SK-N-MC (cell line): Measurements from ENCODE around the gene LRP1B.

Experiments
- DNase-seq: peaks from one replicate; pipeline ENCODE4 v3.0.0-alpha.2; 2011; ENCODE audit warnings: low read depth, low spot score
- H3K27ac ChIP-seq: fragments of 200-600 bp; sonication (generic); 2 replicates; pipeline ENCODE4 v1.5.1; 2016; ENCODE audit warnings: mixed run types
- H3K36me3 ChIP-seq: fragments of 200-600 bp; sonication (generic); 2 replicates; pipeline ENCODE4 v1.6.1; 2017; ENCODE audit warnings: antibody characterized with exemption, low read length, mixed read lengths; ENCODE audit not compliant: insufficient read depth
- H3K4me3 ChIP-seq: fragments of 200-600 bp; sonication (generic); 2 replicates; pipeline ENCODE4 v1.5.1; 2016
- H3K9ac ChIP-seq: fragments of 200-600 bp; sonication (generic); 2 replicates; pipeline ENCODE4 v1.8.0; 2017; ENCODE audit warnings: mixed run types, mixed read lengths; ENCODE audit not compliant: insufficient read length
- H3K9me3 ChIP-seq: fragments of 200-600 bp; sonication (generic); 2 replicates; pipeline ENCODE4 v1.6.1; 2017; ENCODE audit warnings: low read depth, mild to moderate bottlenecking, antibody characterized with exemption, low read length, moderate library complexity, mixed read lengths
- EZH2 ChIP-seq: fragments of 200-600 bp; sonication (generic); IDR thresholded peaks from one replicate; pipeline ENCODE4 v1.6.1; 2017; ENCODE audit warnings: antibody characterized with exemption
- FOXP2 ChIP-seq: optimal IDR thresholded peaks from 2 replicates; pipeline ENCODE3; 2011; ENCODE audit warnings: mild to moderate bottlenecking, moderate library complexity; ENCODE audit not compliant: insufficient read depth; ENCODE audit errors: extremely low read length, control extremely low read depth
- POLR2AphosphoS5 ChIP-seq: IDR thresholded peaks from 2 replicates; pipeline ENCODE4 v1.6.1; 2012; ENCODE audit warnings: mild to moderate bottlenecking, low read depth, low read length, borderline replicate concordance

LRP1B gene

DNA sequence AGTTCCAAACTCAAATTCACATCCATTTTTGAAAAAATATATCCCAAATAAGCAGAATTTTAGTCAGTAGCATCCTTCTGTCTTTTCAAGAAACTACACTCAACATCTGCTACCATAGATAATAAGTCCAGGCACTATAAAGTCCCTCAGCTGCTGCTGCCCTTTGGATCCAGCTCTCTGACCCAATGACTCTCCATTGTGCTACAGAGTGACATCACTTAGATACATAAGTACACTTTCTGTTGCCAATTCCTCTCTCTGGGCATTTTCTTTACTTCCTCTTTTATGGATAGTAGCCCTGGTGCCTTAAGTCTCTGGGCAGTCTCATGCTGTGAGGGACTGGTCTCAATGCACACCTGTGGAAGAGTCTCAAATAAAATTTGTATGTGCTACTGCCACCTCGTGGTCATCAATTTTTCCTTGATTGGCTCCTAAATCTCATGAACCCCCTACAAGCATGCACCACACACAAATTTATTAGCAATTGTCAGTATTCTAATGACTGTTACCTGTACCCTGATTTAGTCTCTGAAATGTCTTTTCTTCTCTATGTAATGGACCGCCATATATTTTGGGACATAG, 219.2 kb downstream of the LRP1B start:
- Histone ChIP-seq H3K9ac (no peak overlapping the region), H3K27ac (no peak overlapping the region), H3K4me3 (no peak overlapping the region), H3K9me3 (peaks cover 11% of the 10 kb centered on the region), H3K36me3 (no peaks in the 10 kb centered on the region)
- DNase-seq, result no peak
- TF ChIP-seq EZH2 (no peak), FOXP2 (no peak), POLR2AphosphoS5 (no peak)

DNA sequence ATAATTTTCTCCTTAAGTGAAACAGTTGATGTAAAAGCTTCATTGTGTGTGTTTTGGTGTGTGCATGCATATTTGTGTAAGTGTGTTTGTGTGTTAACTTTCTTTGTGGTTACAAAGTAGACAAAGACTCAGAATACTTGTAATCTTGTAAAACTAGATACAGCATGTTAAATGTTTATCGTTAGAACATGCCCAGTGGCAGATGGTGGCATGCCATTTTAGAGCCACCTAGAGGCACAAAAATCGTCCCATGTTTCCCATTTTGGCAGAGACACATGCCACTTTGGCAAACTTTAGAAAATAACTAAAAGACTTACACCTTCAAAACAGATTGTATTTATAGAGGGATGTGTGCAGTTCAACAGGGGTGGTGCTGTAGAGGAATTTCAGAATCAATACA, 224.1 kb downstream of the LRP1B start:
- no peaks in the 10 kb centered on the region for H3K9me3 ChIP-seq
- DNase-seq, result no peak
- H3K4me3 ChIP-seq, result no peak overlapping the region
- no peak overlapping the region for H3K27ac ChIP-seq
- TF ChIP-seq EZH2, result no peak
- TF ChIP-seq FOXP2, result no peak
- no peak for TF ChIP-seq POLR2AphosphoS5
- no peak overlapping the region for H3K9ac ChIP-seq
- H3K36me3 ChIP-seq, result no peaks in the 10 kb centered on the region

DNA sequence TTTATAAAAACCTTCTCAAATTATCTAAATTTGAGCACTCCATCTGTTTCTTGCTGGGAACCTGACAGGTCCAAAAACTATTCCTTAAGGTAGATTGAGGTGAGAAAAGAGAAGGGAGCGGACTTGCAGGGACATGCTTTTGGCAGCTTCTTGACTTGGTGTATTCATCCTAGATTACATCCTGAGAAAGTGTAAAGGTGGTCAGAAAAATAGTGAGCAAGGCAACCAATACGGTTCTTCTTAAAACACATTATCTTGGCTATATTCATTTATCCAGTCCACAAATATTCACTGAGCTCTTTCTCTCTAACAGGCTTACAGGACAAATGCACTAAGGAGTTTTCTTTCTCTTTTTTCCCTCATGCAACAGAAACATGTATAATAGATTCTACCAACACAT, 230.0 kb downstream of the LRP1B start:
- DNase-seq, result no peak
- Histone ChIP-seq H3K36me3 (no peaks in the 10 kb centered on the region), H3K27ac (no peak overlapping the region), H3K4me3 (no peak overlapping the region), H3K9ac (no peak overlapping the region), H3K9me3 (no peaks in the 10 kb centered on the region)
- no peak for TF ChIP-seq EZH2
- TF ChIP-seq POLR2AphosphoS5, result no peak
- no peak for TF ChIP-seq FOXP2

DNA sequence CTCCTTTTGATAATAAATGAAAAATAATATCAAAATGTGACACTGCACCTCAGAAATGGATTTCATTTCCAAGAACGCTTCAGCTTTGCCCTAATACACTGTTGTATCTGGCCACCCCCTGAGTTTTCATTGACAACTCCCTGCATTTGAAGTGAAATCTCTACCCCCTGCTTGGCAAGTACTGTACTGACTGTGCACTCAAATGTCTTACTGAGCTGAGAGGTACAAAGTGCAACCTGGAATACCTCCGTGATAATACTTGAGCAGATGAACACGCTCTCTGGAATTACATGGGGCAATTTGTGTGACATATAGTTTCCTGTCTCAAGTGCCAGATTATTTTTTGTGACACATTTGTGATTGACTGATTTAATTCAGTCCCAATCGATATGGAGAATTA, 231.1 kb downstream of the LRP1B start:
- TF ChIP-seq FOXP2 (no peak), POLR2AphosphoS5 (no peak), EZH2 (no peak)
- Histone ChIP-seq H3K4me3 (no peak overlapping the region), H3K9me3 (no peaks in the 10 kb centered on the region), H3K27ac (no peak overlapping the region), H3K9ac (no peak overlapping the region), H3K36me3 (no peaks in the 10 kb centered on the region)
- DNase-seq, result no peak

DNA sequence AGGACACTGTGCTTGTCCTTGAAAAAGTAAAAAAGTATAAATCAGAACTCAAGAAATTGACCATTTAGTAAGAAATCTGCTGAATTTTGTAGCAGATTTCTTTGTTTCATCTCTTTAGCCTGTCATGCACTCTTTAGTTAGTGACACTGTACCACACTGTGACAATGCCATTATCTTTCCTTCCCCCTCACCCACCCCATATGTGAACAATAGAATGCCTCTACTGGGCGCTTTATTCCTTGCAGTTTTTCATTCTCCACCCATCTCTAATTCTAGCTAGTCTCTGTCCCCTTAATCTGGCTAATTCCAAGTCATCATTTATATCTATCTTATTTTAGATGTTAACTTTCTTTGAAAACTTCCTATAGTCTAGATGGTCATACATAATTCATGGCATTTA, 241.0 kb downstream of the LRP1B start:
- no peaks in the 10 kb centered on the region for H3K9me3 ChIP-seq
- H3K4me3 ChIP-seq, result no peak overlapping the region
- H3K9ac ChIP-seq, result no peak overlapping the region
- DNase-seq, result no peak
- no peak for TF ChIP-seq EZH2
- no peak for TF ChIP-seq FOXP2
- TF ChIP-seq POLR2AphosphoS5, result no peak
- H3K36me3 ChIP-seq, result no peaks in the 10 kb centered on the region
- no peak overlapping the region for H3K27ac ChIP-seq

DNA sequence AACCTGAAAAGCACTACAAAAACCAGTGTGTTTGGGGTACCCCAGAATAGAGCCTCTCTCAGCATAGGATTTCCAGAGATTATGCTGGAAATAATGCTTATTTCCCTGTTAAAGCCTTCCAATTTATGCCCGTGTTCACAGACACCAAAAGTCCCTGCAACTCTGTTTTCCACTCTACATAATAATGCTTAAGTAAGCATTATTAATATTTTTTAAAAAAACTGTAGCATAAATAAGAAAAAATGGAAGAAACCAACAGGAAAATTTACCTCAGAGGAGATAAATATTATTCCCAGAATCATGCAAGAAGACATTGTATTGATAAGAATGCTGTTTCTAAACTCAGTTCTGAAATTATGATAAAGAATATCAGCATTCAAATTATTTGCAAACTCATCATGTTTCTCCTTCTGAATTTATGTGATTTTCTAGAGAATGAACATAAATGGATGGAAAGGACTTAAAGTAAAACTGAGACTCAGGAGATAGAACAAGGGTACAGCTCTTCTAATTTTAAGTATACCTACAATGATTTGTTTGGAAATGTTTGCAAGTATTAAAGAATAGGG, 241.7 kb downstream of the LRP1B start:
- H3K36me3 ChIP-seq, result no peaks in the 10 kb centered on the region
- H3K4me3 ChIP-seq, result no peak overlapping the region
- no peak overlapping the region for H3K27ac ChIP-seq
- DNase-seq, result no peak
- no peak overlapping the region for H3K9ac ChIP-seq
- no peak for TF ChIP-seq EZH2
- no peak for TF ChIP-seq POLR2AphosphoS5
- no peak for TF ChIP-seq FOXP2
- no peaks in the 10 kb centered on the region for H3K9me3 ChIP-seq

DNA sequence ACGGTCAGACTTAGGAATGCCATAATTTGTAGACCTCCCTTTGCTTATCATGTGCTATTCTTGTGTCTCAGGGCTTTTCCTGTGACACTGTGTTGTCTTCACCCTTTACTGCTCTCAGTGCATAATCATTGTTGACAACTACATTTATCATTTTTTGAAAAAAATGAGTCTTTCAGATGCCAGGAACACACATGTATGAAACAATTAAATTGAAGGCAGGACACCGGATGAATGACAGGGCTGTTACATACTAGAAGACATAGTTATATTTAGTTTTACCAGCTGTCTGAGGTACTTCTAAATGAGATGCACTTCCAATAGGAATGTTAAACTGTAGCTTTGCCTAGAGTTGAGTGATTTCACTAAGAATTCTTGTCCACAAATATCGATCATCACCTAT, 243.5 kb downstream of the LRP1B start:
- no peaks in the 10 kb centered on the region for H3K9me3 ChIP-seq
- no peak overlapping the region for H3K4me3 ChIP-seq
- no peaks in the 10 kb centered on the region for H3K36me3 ChIP-seq
- DNase-seq, result no peak
- no peak overlapping the region for H3K9ac ChIP-seq
- no peak overlapping the region for H3K27ac ChIP-seq
- TF ChIP-seq FOXP2, result no peak
- TF ChIP-seq EZH2, result no peak
- TF ChIP-seq POLR2AphosphoS5, result no peak

DNA sequence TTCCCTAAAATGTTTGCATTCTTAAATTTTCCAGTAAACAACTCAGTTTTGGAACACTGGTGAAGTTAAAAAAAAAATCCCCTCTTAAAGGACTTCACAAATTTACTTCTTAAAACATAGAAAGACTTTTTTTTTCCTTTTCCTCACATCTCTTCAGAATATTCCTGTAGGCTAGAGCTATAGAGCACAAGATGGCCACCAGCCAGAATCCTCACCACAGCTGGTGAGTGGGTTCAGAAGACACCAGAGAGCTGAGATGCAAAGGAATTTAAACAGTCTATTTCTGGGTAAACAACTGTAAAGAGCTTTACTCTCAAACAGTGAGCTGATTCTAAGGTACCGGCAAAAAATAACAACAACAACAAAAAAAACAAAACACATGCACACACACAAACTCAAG, 252.8 kb downstream of the LRP1B start:
- Histone ChIP-seq H3K9me3 (no peaks in the 10 kb centered on the region), H3K9ac (no peak overlapping the region), H3K4me3 (no peak overlapping the region), H3K36me3 (no peaks in the 10 kb centered on the region), H3K27ac (no peak overlapping the region)
- no peak for DNase-seq
- TF ChIP-seq POLR2AphosphoS5 (no peak), FOXP2 (no peak), EZH2 (no peak)

DNA sequence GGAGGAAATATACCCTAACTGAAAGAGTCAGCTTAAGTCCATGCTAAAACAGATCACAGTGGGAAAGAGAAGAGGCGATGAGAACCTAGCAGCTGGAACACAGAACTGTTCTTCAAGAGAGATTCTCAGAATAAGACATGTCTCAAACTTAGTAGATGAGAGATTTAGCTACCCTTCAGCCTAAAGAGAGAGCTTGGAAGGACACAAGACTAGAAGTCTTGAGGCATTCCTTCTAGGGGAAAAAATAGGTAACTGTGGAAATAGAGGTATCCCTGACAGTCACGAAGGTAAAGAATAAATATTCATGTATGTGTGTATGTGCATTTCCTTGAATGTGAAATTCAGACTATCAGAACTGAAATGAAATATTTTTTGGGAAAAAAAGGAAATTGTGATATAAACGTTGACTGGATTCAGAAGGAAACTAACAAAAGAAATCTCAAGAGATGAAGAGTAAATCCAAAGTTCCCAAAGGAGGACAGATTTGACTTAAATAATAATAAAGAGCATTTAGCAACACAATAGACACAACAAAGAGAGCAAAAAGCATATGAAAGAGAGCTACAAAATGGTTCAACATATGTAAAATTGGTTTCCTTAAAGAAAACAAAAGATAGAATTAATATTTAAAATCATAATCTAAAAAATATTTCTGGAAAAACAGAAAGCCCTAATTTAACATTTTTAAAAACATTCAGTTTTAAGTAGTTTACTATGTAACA, 258.7 kb downstream of the LRP1B start:
- DNase-seq, result no peak
- Histone ChIP-seq H3K27ac (no peak overlapping the region), H3K36me3 (no peaks in the 10 kb centered on the region), H3K9me3 (no peaks in the 10 kb centered on the region; the same call in 1 of the 2 replicates), H3K9ac (no peak overlapping the region), H3K4me3 (no peak overlapping the region)
- TF ChIP-seq FOXP2 (no peak), POLR2AphosphoS5 (no peak), EZH2 (no peak)
